ENCODE data around the gene CCT6B. TPM values are rescaled to one million over a fixed set of nuclear protein-coding genes. Genes with fewer than 3 reads are reported as not detected.

The CCT6B gene
- total and polyA plus RNA-seq, 2 of the 13 experiments (the other 11 are each of a cell fraction or from before 2014, with no cell fraction given): 0.41 to 1.4 TPM

- TF ChIP-seq BRD4 (CRISPR knock-in tag; IDR thresholded peaks at IDR 0.05): peak; percentile 75
- TF ChIP-seq ONECUT2 (CRISPR knock-in tag; IDR thresholded peaks at IDR 0.05): no peak
- TF ChIP-seq ZNF761 (CRISPR knock-in tag; conservative IDR thresholded peaks at IDR 0.05): no peak
- peak; percentile 91 for TF ChIP-seq ZFP91 (CRISPR knock-in tag; IDR thresholded peaks at IDR 0.05; ENCODE audit: borderline replicate concordance)
- peak; percentile 99 for TF ChIP-seq ZNF362 (CRISPR knock-in tag; IDR thresholded peaks at IDR 0.05; ENCODE audit: borderline replicate concordance)
- TF ChIP-seq HOXD1 (CRISPR knock-in tag; IDR thresholded peaks at IDR 0.05): peak; percentile 61; the same call in 1 of the 2 replicates
- TF ChIP-seq ARID4A (CRISPR knock-in tag; IDR thresholded peaks at IDR 0.05; ENCODE audit: borderline replicate concordance): peak; percentile 76
- peak; percentile 75; the same call in 1 of the 2 replicates for TF ChIP-seq ZNF367 (CRISPR knock-in tag; IDR thresholded peaks at IDR 0.05; ENCODE audit: borderline replicate concordance)
- 0 out of 2 replicates have a peak, but pooled peaks have one; percentile 54 for TF ChIP-seq STAT6 (CRISPR knock-in tag; IDR thresholded peaks at IDR 0.05; ENCODE audit: borderline replicate concordance)
- 0 out of 2 replicates have a peak, but pooled peaks have one; percentile 55 for TF ChIP-seq KLF15 (CRISPR knock-in tag; IDR thresholded peaks at IDR 0.05; ENCODE audit: borderline replicate concordance)
- peak; percentile 27; the same call in 1 of the 2 replicates for TF ChIP-seq MED1 (CRISPR knock-in tag; IDR thresholded peaks at IDR 0.05)
- no peak for TF ChIP-seq RORA (CRISPR knock-in tag; IDR thresholded peaks at IDR 0.05)
- 0 out of 2 replicates have a peak, but pooled peaks have one; percentile 44 for TF ChIP-seq ARID5B (CRISPR knock-in tag; IDR thresholded peaks at IDR 0.05)
Measured at GRCh38 chr17:34961093-34961911, at the start of gene CCT6B, which contains the start of gene ZNF830 (continued).
